Omental fat pad (tissue), 4 donors: ENCODE measurements around the gene MED12L. TPM values are rescaled to one million over a fixed set of nuclear protein-coding genes. Genes with fewer than 3 reads are reported as not detected.
A peak's percentile ranks its signal among the peaks of the same experiment; 100 is the strongest.

Source experiments
- ATAC-seq: fragments of 150-250 bp; one replicate; pipeline ENCODE4 v1.9.1; 2016; ENCODE audit warnings: mild to moderate bottlenecking, moderate library complexity; ENCODE audit not compliant: low FRiP score
- DNase-seq: peaks from one replicate; pipeline ENCODE4 v3.0.0-alpha.2; 2019; ENCODE audit warnings: low spot score
- CTCF ChIP-seq, 3 donors: fragments of 450-650 bp; IDR thresholded peaks; one replicate each; pipeline ENCODE4 v1.5.1; 2016 to 2017; ENCODE audit warnings: antibody characterized with exemption in 3 of 3, mild to moderate bottlenecking in 3 of 3, moderate library complexity in 2 of 3
- total RNA-seq, 4 donors: library from RNA; depleted of rRNA; stranded (reverse); fragments of >200 nt; gene quantifications; one replicate each; pipeline ENCODE4 v1.1.0, GENCODE V29; 2016

The MED12L gene
- total RNA-seq = under 1 TPM; 0.16 to 0.37 (median 0.31) TPM

- ATAC-seq (peak; percentile 89), DNase-seq (no peak)
- no peak for TF ChIP-seq CTCF (IDR thresholded peaks at IDR 0.05)
Measured at GRCh38 chr3:151085227-151085888, at the start of gene MED12L. Gene MED12L, plus strand, starts transcription at chr3:151085664. Its CDS starts 1,263 bp downstream, at chr3:151086927.

- no peak for DNase-seq
- ATAC-seq = peak; percentile 54
Measured at GRCh38 chr3:151037746-151038477, 47.6 kb upstream of the MED12L start.

GRCh38 chr3:151044706-151045105, 40.8 kb upstream of the MED12L start:
- DNase-seq = no peak
- no peak for ATAC-seq
- no peak for TF ChIP-seq CTCF (IDR thresholded peaks at IDR 0.05)

More at GRCh38 chr3:151037746-151038477, 47.6 kb upstream of the MED12L start:
- no peak for TF ChIP-seq CTCF (IDR thresholded peaks at IDR 0.05)

- no peak for TF ChIP-seq CTCF (IDR thresholded peaks at IDR 0.05)
- ATAC-seq = no peak
- DNase-seq = no peak
Measured at GRCh38 chr3:151047636-151048035, 37.8 kb upstream of the MED12L start.

- no peak for DNase-seq
- no peak for ATAC-seq
- TF ChIP-seq CTCF (IDR thresholded peaks at IDR 0.05) = no peak
Measured at GRCh38 chr3:151051533-151051932, 33.9 kb upstream of the MED12L start.

- ATAC-seq = no peak
- no peak for TF ChIP-seq CTCF (IDR thresholded peaks at IDR 0.05)
- no peak for DNase-seq
Measured at GRCh38 chr3:151052346-151052745, 33.1 kb upstream of the MED12L start.

GRCh38 chr3:151052756-151053155, 32.7 kb upstream of the MED12L start:
- ATAC-seq (no peak), DNase-seq (no peak)
- TF ChIP-seq CTCF (IDR thresholded peaks at IDR 0.05) = no peak
